GM23338 (cell line): ENCODE data around the gene ZDBF2. TPM values are rescaled to one million over a fixed set of nuclear protein-coding genes. Genes with fewer than 3 reads are reported as not detected.
"Not testable (repeated sequence)": the region's sequence is repeated elsewhere in the genome, so short reads cannot be mapped to it uniquely, and the experiment has no call there.

Experiments
- ATAC-seq: fragments of 200-7000 bp; cut with Tn5 transposase; 3 replicates; pipeline ENCODE4 v1.9.1; 2020
- DNase-seq: peaks from one replicate; pipeline ENCODE4 v3.0.0-alpha.2; 2015; ENCODE audit warnings: low spot score
- H2AFZ ChIP-seq: fragments of 200-600 bp; sonication (generic); 2 replicates; pipeline ENCODE4 v1.8.0; 2016; ENCODE audit warnings: antibody characterized with exemption, mild to moderate bottlenecking, moderate library complexity
- H3F3A ChIP-seq: fragments of 200-600 bp; sonication (generic); replicated peaks from 2 replicates; pipeline ENCODE4 v1.8.0; 2017; ENCODE audit warnings: antibody characterized with exemption, mixed run types, low read depth
- H3K27ac ChIP-seq: fragments of 200-600 bp; sonication (generic); 2 replicates; pipeline ENCODE4 v1.6.1; 2016; ENCODE audit warnings: low read depth
- H3K27me3 ChIP-seq: fragments of 200-600 bp; sonication (generic); 2 replicates; pipeline ENCODE4 v1.8.0; 2016; ENCODE audit warnings: mild to moderate bottlenecking, mixed run types, moderate library complexity; ENCODE audit not compliant: insufficient read depth
- H3K36me3 ChIP-seq: fragments of 200-600 bp; sonication (generic); 2 replicates; pipeline ENCODE4 v1.8.0; 2016; ENCODE audit warnings: mild to moderate bottlenecking; ENCODE audit not compliant: insufficient read depth
- H3K4me1 ChIP-seq: fragments of 200-600 bp; sonication (generic); 2 replicates; pipeline ENCODE4 v1.8.0; 2016; ENCODE audit warnings: mild to moderate bottlenecking, moderate library complexity; ENCODE audit not compliant: insufficient read depth
- H3K4me2 ChIP-seq: fragments of 200-600 bp; sonication (generic); 2 replicates; pipeline ENCODE4 v1.7.1; 2017; ENCODE audit warnings: mixed run types
- H3K4me3 ChIP-seq: fragments of 200-600 bp; sonication (generic); 2 replicates; pipeline ENCODE4 v1.6.1; 2016; ENCODE audit warnings: mixed run types
- H3K79me2 ChIP-seq: fragments of 200-600 bp; sonication (generic); replicated peaks from 2 replicates; pipeline ENCODE4 v1.8.0; 2017; ENCODE audit warnings: mild to moderate bottlenecking; ENCODE audit not compliant: insufficient read depth
- H3K9me2 ChIP-seq: fragments of 200-600 bp; sonication (generic); 2 replicates; pipeline ENCODE4 v1.8.0; 2017; ENCODE audit not compliant: insufficient read depth
- H4K20me1 ChIP-seq: fragments of 200-600 bp; sonication (generic); replicated peaks from 2 replicates; pipeline ENCODE4 v1.8.0; 2017; ENCODE audit warnings: mild to moderate bottlenecking; ENCODE audit not compliant: insufficient read depth
- H3K27ac Mint-ChIP-seq: 2 replicates; pipeline ENCODE4 v1.8.0; 2020; ENCODE audit warnings: inconsistent platforms, mild to moderate bottlenecking, moderate library complexity, mixed read lengths
- H3K27me3 Mint-ChIP-seq: 3 replicates; pipeline ENCODE4 v1.8.0; 2022; ENCODE audit warnings: low read depth, mild to moderate bottlenecking, moderate library complexity, mixed read lengths, inconsistent platforms; ENCODE audit not compliant: insufficient read depth, poor library complexity
- H3K36me3 Mint-ChIP-seq: 3 replicates; pipeline ENCODE4 v1.8.0; 2021; ENCODE audit warnings: low read depth, mild to moderate bottlenecking, inconsistent platforms, moderate library complexity, mixed read lengths
- H3K4me1 Mint-ChIP-seq: 3 replicates; pipeline ENCODE4 v1.8.0; 2020; ENCODE audit warnings: mild to moderate bottlenecking, inconsistent platforms, mixed read lengths
- H3K4me3 Mint-ChIP-seq: 3 replicates; pipeline ENCODE4 v1.8.0; 2021; ENCODE audit warnings: moderate library complexity, mild to moderate bottlenecking, inconsistent platforms, mixed read lengths
- H3K9me3 Mint-ChIP-seq: 3 replicates; pipeline ENCODE4 v1.8.0; 2020; ENCODE audit warnings: moderate library complexity, mild to moderate bottlenecking, inconsistent platforms, mixed read lengths
- CREB1 ChIP-seq: fragments of 250-450 bp; sonication (Bioruptor Pico); IDR thresholded peaks from 2 replicates; pipeline ENCODE4 v1.5.0; 2020; ENCODE audit warnings: low read depth, mild to moderate bottlenecking, moderate library complexity
- CTCF ChIP-seq, 2 experiments: fragments of 200-600 bp in 1 of 2; sonication (generic) in 1 of 2; conservative IDR thresholded peaks; 2 replicates each; pipeline versions ENCODE4 v1.5.1 to v1.6.1; 2016 to 2017; ENCODE audit warnings: antibody characterized with exemption in 2 of 2, low read depth in 2 of 2, mild to moderate bottlenecking in 2 of 2, moderate library complexity in 1 of 2
- EZH2 ChIP-seq: fragments of 200-600 bp; sonication (generic); IDR thresholded peaks from one replicate; pipeline ENCODE4 v1.8.0; 2017; ENCODE audit warnings: antibody characterized with exemption, mild to moderate bottlenecking, low read depth; ENCODE audit not compliant: unreplicated experiment
- EZH2phosphoT487 ChIP-seq: fragments of 200-600 bp; sonication (generic); IDR thresholded peaks from one replicate; pipeline ENCODE4 v1.8.1; 2018; ENCODE audit warnings: antibody characterized with exemption; ENCODE audit not compliant: unreplicated experiment
- POLR2AphosphoS5 ChIP-seq: IDR thresholded peaks from 2 replicates; pipeline ENCODE4 v1.6.1; 2016; ENCODE audit warnings: antibody characterized with exemption, low read depth
- REST ChIP-seq: IDR thresholded peaks from one replicate; pipeline ENCODE4 v1.6.1; 2018; ENCODE audit warnings: antibody characterized with exemption; ENCODE audit not compliant: unreplicated experiment
- STAT1 ChIP-seq: IDR thresholded peaks from one replicate; pipeline ENCODE4 v1.6.1; 2016; ENCODE audit warnings: antibody characterized with exemption; ENCODE audit not compliant: unreplicated experiment
- ZNF114 ChIP-seq: fragments of 250-450 bp; sonication (Bioruptor Pico); IDR thresholded peaks from 2 replicates; pipeline ENCODE4 v1.5.0; 2020; ENCODE audit warnings: mild to moderate bottlenecking, moderate library complexity
- ZNF331 ChIP-seq: fragments of 250-450 bp; sonication (Bioruptor Pico); IDR thresholded peaks from 2 replicates; pipeline ENCODE4 v1.5.0; 2020; ENCODE audit warnings: low read depth, mild to moderate bottlenecking, moderate library complexity
- polyA plus RNA-seq: library from polyadenylated mRNA; unstranded; fragments of >200 nt; fragmentation: Nextera tagmentation; extraction: Ambion mirVana; gene quantifications from 2 replicates; pipeline ENCODE4 v1.2.1, GENCODE V29; 2016
- total RNA-seq: library from RNA; depleted of rRNA; stranded (reverse); fragments of >200 nt; shearing (Covaris generic); gene quantifications from 2 replicates; pipeline ENCODE4 v1.2.3, GENCODE V29; 2014

The ZDBF2 gene
- total and polyA plus RNA-seq, 2 experiments from 2014 or later, result 7.6 to 41.1 TPM

- TF ChIP-seq CTCF (conservative IDR thresholded peaks at IDR 0.05; ENCODE audit: low read depth in 2 of 2), result no peak
- TF ChIP-seq REST, result no peak
- no peak for TF ChIP-seq POLR2AphosphoS5
- no peak for TF ChIP-seq ZNF114 (CRISPR knock-in tag)
- TF ChIP-seq CREB1 (CRISPR knock-in tag), result no peak
- TF ChIP-seq STAT1, result no peak
- no peak for TF ChIP-seq EZH2phosphoT487
- no peak for TF ChIP-seq EZH2
- TF ChIP-seq ZNF331, result no peak
These were observed 48.8 kb upstream of the ZDBF2 start (continued) for GRCh38 chr2:206225435-206226232.

GRCh38 chr2:206228636-206229035 lies 45.8 kb upstream of the ZDBF2 start:
- peaks cover 24% of the 10 kb centered on the region for H3K4me1 ChIP-seq
- not testable (repeated sequence) for H3K4me2 ChIP-seq, H3K27ac ChIP-seq, ATAC-seq, H3F3A ChIP-seq, H3K36me3 Mint-ChIP-seq, H4K20me1 ChIP-seq, H3K27ac Mint-ChIP-seq, H3K9me3 Mint-ChIP-seq, H3K79me2 ChIP-seq, H3K4me3 Mint-ChIP-seq, H3K27me3 ChIP-seq, H3K4me3 ChIP-seq, H3K9me2 ChIP-seq, DNase-seq, H2AFZ ChIP-seq, H3K27me3 Mint-ChIP-seq, H3K36me3 ChIP-seq
- H3K4me1 Mint-ChIP-seq, result peaks cover 27% of the 10 kb centered on the region
